ENCODE measurements around the gene EYA4.

GRCh38 chr6:133208183-133208755 lies 32.9 kb upstream of the EYA4 start:
- TF ChIP-seq, protein P1, sequence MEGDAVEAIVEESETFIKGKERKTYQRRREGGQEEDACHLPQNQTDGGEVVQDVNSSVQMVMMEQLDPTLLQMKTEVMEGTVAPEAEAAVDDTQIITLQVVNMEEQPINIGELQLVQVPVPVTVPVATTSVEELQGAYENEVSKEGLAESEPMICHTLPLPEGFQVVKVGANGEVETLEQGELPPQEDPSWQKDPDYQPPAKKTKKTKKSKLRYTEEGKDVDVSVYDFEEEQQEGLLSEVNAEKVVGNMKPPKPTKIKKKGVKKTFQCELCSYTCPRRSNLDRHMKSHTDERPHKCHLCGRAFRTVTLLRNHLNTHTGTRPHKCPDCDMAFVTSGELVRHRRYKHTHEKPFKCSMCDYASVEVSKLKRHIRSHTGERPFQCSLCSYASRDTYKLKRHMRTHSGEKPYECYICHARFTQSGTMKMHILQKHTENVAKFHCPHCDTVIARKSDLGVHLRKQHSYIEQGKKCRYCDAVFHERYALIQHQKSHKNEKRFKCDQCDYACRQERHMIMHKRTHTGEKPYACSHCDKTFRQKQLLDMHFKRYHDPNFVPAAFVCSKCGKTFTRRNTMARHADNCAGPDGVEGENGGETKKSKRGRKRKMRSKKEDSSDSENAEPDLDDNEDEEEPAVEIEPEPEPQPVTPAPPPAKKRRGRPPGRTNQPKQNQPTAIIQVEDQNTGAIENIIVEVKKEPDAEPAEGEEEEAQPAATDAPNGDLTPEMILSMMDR (IDR thresholded peaks at IDR 0.05), result no peak
- TF ChIP-seq POLR2A (IDR thresholded peaks at IDR 0.05), result no peak

Measured in esophagus squamous epithelium (tissue), 4 donors.